AG09319 (cell line): ENCODE results near the gene TSSK3.

ENCODE experiments used
- DNase-seq: peaks from one replicate; pipeline ENCODE4 v3.0.0-alpha.2; 2010; ENCODE audit warnings: low read depth; ENCODE audit errors: extremely low read depth
- TF ChIP-seq, protein P1 (sequence below): IDR thresholded peaks from 2 replicates; pipeline ENCODE4 v1.5.1; 2011; ENCODE audit warnings: low read depth, mild to moderate bottlenecking, inconsistent platforms, low read length, moderate library complexity

The TSSK3 gene

DNA sequence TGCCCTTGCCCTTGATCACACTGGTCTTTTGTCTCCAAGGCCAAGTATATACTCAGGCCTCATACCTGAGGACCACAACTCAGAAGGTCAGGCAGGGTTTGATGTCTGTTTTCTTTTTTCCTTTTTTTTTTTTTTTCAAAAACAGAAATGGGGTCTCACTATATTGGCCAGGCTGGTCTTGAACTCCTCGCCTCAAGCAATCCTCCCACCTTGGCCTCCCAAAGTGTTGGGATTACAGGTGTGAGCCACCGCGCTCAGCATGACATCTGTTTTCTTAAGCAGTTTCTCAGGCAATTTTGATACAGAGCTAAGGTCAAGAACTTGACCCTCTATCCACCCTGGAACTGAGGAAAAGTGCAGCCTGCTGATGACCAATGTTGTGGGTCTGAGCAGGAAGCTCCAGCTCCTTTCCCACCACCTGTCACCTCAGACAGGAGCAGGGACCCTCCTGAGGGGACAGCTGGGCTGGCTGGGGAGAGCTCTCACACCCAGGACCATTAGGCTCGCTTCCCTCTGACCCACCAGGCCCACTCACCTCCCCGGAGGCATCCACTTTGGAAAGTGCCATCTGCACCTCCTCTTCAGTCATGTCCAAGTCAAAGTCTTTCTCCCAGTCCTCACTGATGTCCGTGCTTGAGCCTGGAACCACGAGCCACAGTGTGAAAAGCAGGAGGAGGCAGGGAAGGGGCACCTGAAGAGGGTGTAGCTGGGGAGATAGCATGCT is 5.7 kb downstream of the TSSK3 start:
- TF ChIP-seq, protein P1, sequence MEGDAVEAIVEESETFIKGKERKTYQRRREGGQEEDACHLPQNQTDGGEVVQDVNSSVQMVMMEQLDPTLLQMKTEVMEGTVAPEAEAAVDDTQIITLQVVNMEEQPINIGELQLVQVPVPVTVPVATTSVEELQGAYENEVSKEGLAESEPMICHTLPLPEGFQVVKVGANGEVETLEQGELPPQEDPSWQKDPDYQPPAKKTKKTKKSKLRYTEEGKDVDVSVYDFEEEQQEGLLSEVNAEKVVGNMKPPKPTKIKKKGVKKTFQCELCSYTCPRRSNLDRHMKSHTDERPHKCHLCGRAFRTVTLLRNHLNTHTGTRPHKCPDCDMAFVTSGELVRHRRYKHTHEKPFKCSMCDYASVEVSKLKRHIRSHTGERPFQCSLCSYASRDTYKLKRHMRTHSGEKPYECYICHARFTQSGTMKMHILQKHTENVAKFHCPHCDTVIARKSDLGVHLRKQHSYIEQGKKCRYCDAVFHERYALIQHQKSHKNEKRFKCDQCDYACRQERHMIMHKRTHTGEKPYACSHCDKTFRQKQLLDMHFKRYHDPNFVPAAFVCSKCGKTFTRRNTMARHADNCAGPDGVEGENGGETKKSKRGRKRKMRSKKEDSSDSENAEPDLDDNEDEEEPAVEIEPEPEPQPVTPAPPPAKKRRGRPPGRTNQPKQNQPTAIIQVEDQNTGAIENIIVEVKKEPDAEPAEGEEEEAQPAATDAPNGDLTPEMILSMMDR: no peak
- no peak for DNase-seq

DNA sequence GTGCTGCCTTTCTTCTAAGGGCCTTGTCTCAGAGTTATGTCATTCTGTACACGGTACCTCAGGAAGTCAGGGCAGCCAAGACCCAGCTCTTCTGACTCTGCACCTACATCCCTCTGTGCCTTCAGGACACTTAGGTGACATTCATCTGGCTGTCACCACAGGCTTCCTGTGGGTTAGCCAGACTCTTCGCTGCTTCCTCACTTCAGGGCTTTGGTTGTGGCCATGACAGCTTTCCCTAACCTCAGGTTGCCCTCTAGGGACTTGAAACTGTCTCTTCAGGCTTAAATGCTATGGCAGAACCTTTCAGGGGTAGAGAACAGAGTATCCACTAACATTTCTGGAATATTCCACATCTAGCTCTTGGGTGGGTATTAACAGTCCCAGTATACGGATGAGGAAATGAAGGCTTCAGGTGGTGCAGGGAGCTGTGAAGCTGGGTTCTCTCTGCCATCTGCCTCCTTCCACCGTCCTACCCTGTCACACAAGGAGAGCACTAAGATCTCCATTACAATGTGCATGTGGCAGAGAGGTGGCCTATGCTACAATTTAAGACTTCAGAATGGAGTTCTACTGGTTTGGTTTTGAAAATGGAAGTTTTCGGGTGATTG is 9.9 kb downstream of the TSSK3 start:
- TF ChIP-seq, protein P1: no peak
- DNase-seq: no peak

DNA sequence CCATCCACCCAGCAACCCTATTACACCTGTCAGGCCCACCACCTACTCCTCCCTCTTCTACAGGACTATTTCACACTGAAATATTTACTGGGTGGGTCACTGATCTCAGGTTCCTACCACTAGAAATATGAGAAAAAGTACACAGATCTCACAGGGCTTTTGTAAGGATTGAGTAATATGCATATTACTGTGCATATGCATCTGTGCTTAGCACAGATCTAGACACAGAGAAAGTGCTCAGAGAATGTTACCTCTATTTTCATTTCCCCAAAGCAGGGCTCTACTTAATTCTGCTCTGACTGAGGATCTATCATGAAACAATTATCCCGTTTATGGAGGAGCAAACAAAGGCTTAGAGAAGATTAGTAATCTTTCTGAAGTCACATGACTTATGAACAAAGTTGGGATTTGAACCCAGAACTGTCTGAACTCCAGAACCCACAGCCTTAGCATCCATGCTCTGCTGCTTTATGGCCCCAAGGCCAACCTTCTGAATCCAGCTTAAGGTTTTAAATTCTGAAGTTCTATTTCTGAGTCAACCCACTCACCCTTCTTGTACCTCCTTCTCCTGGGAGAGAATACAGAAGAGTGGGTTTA is 11.8 kb downstream of the TSSK3 start:
- TF ChIP-seq, protein P1: no peak
- DNase-seq: no peak

DNA sequence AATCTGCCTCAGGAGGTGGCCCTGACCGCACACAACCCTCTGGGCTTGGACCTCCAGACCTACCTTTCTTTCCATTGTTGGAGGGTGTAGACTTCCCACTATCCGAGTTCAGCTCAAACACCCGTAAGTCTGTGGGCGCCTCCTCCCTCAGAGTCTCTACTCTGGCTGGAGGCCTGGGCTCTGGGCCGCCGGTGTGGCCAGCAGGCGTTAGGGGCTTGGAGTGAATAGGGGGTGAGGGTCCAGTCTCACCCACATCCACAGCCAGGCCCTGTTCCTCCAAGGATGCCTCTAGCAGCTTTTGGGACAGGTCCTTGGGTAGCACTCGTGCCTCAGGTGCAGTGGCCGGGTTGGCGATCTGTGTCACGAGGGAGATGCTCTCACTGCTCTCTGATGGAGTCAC is 13.9 kb downstream of the TSSK3 start:
- DNase-seq: no peak
- TF ChIP-seq, protein P1: no peak

DNA sequence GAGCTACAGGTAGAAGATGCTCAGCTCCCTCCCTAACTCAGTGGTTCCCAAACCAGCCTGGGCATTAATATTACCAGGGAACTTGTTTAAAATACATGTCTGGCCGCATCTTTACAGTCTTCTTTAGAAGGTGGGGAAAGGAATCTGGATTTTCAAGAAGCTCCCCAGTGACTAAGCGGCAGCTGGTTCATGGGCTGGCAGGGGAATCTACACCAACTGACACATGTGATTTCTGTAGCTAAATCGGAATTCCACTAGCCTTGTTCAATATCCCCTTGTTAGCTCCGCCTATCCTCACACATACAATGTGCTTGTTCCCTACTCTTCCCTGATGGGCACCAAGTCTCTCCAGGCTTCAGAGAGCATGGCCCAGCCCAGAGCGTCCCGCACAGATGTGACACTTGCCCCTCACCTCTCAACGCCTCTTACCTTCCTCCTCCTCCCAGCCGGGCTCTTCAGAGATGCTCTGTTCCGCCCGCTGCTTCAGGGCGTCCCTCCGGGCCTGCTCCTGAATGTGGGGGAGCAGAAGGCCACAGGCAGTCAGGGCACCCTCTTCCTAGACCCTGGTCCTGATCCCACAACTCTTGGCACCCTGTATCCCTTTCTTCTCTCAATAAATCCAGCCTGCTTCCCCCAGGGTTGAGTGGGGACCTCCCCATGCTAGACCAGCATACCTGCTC is 15.3 kb downstream of the TSSK3 start:
- TF ChIP-seq, protein P1: no peak
- DNase-seq: no peak

DNA sequence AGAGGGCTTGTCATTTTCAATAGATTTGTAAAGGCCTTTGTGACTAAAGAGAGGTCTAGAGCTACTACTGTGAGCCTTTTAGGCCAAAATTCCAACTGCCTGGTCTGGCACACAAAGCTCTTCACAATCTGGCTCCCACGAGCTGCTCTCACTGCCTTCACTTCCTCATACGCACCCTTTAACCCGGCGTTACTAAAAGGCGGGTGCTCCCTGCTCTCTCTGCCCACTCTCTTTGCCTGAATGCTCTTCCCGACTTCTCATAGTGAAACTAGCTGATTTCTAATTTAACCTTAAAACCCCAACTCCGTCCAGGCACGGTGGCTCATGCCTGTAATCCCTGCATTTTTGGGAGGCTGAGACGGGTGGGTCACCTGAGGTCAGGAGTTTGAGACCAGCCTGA is 17.7 kb downstream of the TSSK3 start:
- no peak for DNase-seq
- TF ChIP-seq, protein P1: no peak
